ENCODE data around the gene PBX4. TPM values are rescaled to one million over a fixed set of nuclear protein-coding genes. Genes with fewer than 3 reads are reported as not detected.

Gene PBX4
- total and polyA plus RNA-seq, 2 donors (not counting 3 experiments of a cell fraction or from before 2014, with no cell fraction given): not detected

- Histone ChIP-seq H3K9ac (replicated peaks; ENCODE audit: extremely low read depth, insufficient read depth, low read length) (no peak overlapping the region), H3K4me3 (replicated peaks in 1 of 3; ENCODE audit: insufficient read depth in 1 of 3, low read depth in 1 of 3, low read length in 3 of 3) (no peak overlapping the region), H3K4me2 (ENCODE audit: insufficient read depth, low read length) (no peak overlapping the region), H2AFZ (ENCODE audit: low read depth, low read length) (no peak overlapping the region), H3K9me1 (replicated peaks; ENCODE audit: control insufficient read depth, extremely low read depth, insufficient read depth, low read length) (no peaks in the 10 kb centered on the region), H4K20me1 (replicated peaks; ENCODE audit: control insufficient read depth, extremely low read depth, insufficient read depth, low read length) (no peaks in the 10 kb centered on the region), H3K27me3 (ENCODE audit: control insufficient read depth in 2 of 2, insufficient read depth in 2 of 2, low read length in 2 of 2) (no peaks in the 10 kb centered on the region), H3K4me1 (ENCODE audit: control insufficient read depth, extremely low read depth, insufficient read depth, low read length) (no peaks in the 10 kb centered on the region), H3K36me3 (ENCODE audit: control insufficient read depth in 2 of 2, extremely low read depth in 1 of 2, insufficient read depth in 2 of 2, low read length in 2 of 2) (peaks cover 2 to 75% of the 10 kb centered on the region in 2 experiments), H3K79me2 (ENCODE audit: control insufficient read depth, insufficient read depth, low read length) (no peaks in the 10 kb centered on the region), H3K27ac (ENCODE audit: insufficient read depth, low read depth, low read length) (no peak overlapping the region), H3K9me3 (replicated peaks; ENCODE audit: control insufficient read depth, insufficient read depth, low read length) (no peaks in the 10 kb centered on the region)
- FAIRE-seq: no peak
- dilution Hi-C loops (cut with MboI; ENCODE audit: extremely low pct_ligation_motif_present, low sequenced_read_pairs) (no loop called here), intact Hi-C loops (cut with micrococcal nuclease) (no loop called here)
- no TSS peak for BruUV-seq (replicated peaks)
- TF ChIP-seq MAX (IDR thresholded peaks at IDR 0.05; ENCODE audit: insufficient read depth, insufficient read length): no peak
- no peak for TF ChIP-seq JUN (IDR thresholded peaks at IDR 0.05; ENCODE audit: borderline replicate concordance, insufficient read depth, insufficient read length, low read depth)
- no peak for TF ChIP-seq MYC (IDR thresholded peaks at IDR 0.05; ENCODE audit: low read depth, low read length)
- TF ChIP-seq POLR2A (IDR thresholded peaks at IDR 0.05; ENCODE audit: low read depth, low read length): no peak
- no peak for TF ChIP-seq FOS (IDR thresholded peaks at IDR 0.05; ENCODE audit: borderline replicate concordance, insufficient read depth, low read length)
- no peak for TF ChIP-seq POLR2AphosphoS5 (IDR thresholded peaks at IDR 0.05; ENCODE audit: insufficient read depth, low read depth, low read length)
- no peak for TF ChIP-seq CTCF (IDR thresholded peaks at IDR 0.05; ENCODE audit: extremely low read depth in 1 of 2, insufficient read depth in 1 of 2, low read depth in 1 of 2, low read length in 2 of 2)
- no peak for TF ChIP-seq GATA2 (IDR thresholded peaks at IDR 0.05; ENCODE audit: insufficient read depth, insufficient read length, low read depth, low read length)
- TF ChIP-seq EZH2 (IDR thresholded peaks at IDR 0.05; ENCODE audit: borderline replicate concordance, low read depth, low read length, severe bottlenecking): no peak
- ChIA-PET POLR2A (no interaction called here), CTCF (interaction anchor here (0.9 kb wide), 1 partner anchor 13 kb away, joined by 6 read pairs; the partner anchor contains the start of gene ATP13A1)
- DNase-seq (ENCODE audit: low read depth, low spot score): no peak
These were observed 31.8 kb upstream of the PBX4 start for GRCh38 chr19:19650331-19650730.
